Pancreas (tissue), 10 donors: ENCODE data around the gene PSMD12. TPM values are rescaled to one million over a fixed set of nuclear protein-coding genes. Genes with fewer than 3 reads are reported as not detected.

Experiments
- ATAC-seq, 4 donors: fragments of 200-7000 bp; cut with Tn5 transposase; one replicate each; pipeline versions ENCODE4 v1.8.0 to v1.9.1; 2020; ENCODE audit warnings: mild to moderate bottlenecking in 4 of 4, moderate library complexity in 4 of 4
- DNase-seq, 6 donors: peaks; one replicate each; pipeline ENCODE4 v3.0.0-alpha.2; 2020
- FAIRE-seq: peaks from 2 replicates; lab custom pipeline; 2012; peaks lifted over from hg19 to GRCh38; lab: Jason Lieb, UNC
- H3K27ac ChIP-seq, 4 donors: fragments of 200-600 bp; sonication (generic); 1 replicate in 3 of 4; 2 replicates in 1 of 4; pipeline versions ENCODE4 v1.5.0 to v1.8.0; 2020
- H3K27me3 ChIP-seq, 4 donors: fragments of 200-600 bp; one replicate each; pipeline ENCODE4 v1.8.0; 2021
- H3K36me3 ChIP-seq, 3 donors: fragments of 200-600 bp; sonication (generic) in 1 of 3; one replicate each; pipeline versions ENCODE4 v1.5.0 to v1.8.0; 2020 to 2021
- H3K4me1 ChIP-seq, 3 donors: fragments of 200-600 bp; one replicate each; pipeline ENCODE4 v1.8.0; 2021
- H3K4me3 ChIP-seq, 4 donors: fragments of 200-600 bp; sonication (generic) in 2 of 4; one replicate each; pipeline versions ENCODE4 v1.5.0 to v1.8.0; 2020 to 2021
- H3K9me3 ChIP-seq, 4 donors: fragments of 200-600 bp; one replicate each; pipeline ENCODE4 v1.8.0; 2021
- WGBS, 2 donors: extraction: QIAGEN DNeasy Blood & Tissue Kit; methylation state at CpG; one replicate each; pipeline ENCODE4 v1.1.7; 2013; 5-methylcytosine and 5-hydroxymethylcytosine counted together
- intact Hi-C, 3 donors: fragments of 100-400 bp; cut with DNase I; formaldehyde crosslinking; loops; one replicate each; pipeline versions ENCODE4 v1.11.1 to v1.14.2; 2022
- polyA plus RNA-seq, 2 donors: library from polyadenylated mRNA; stranded (reverse); fragments of 200-250 nt; gene quantifications; one replicate each; pipeline ENCODE4 v1.2.3, GENCODE V29; 2013
- total RNA-seq, 6 donors: library from RNA; stranded (reverse); fragmentation: NEBNext Ultra II Directional in 4 of 6; extraction: Animal tissue kit (Norgen Biotek cat#: 25700) in 4 of 6; gene quantifications; one replicate each; pipeline versions ENCODE4 v1.2.1 to v1.2.4, GENCODE V29; 2021 to 2023
- TF ChIP-seq, protein P1 (sequence below), 4 donors: fragments of 200-600 bp; sonication (generic) in 3 of 4; IDR thresholded peaks; one replicate each; pipeline versions ENCODE4 v1.5.0 to v1.8.0; 2021; ENCODE audit warnings: antibody characterized with exemption in 4 of 4
- donor health status: healthy with polysubstance abuse.
- donor health status: DM: no; HTN: no; CAD: no; lungs with moderate emphysema.
- donor health status: DM: no; HTN: no; CAD: no.
- donor health status: control.
- donor health status: control.
- donor health status: Bipolar disorder and iron deficiency.
- donor health status: DM: yes; HTN: yes; CAD: no.
- donor health status: DM: no; HTN: no; CAD: no.
- donor health status: DM: no; HTN: no; CAD: no.
- donor health status: DM: yes; HTN: yes; CAD: no.

Gene PSMD12
- total and polyA plus RNA-seq, 8 donors: 10.5 to 27.6 (median 21.1) TPM

DNA sequence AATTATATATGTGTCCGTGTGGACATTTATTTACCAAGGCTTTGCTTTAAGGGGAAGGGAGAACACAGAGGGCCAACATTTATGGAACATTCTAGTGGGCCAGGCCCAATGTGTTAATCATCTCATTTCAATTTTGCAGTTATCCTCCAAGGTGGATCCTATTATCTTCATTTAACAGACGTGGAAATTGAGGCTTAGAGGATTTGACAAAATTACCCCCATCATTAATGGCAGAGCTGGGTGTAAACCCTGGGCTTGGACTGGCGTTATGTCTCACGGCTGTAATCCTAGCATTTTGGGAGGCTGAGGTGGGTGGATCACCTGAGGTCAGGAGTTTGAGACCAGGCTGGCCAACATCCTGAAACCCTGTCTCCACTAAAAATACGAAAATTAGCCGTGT, 37.1 kb upstream of the PSMD12 start:
- TF ChIP-seq, protein P1, sequence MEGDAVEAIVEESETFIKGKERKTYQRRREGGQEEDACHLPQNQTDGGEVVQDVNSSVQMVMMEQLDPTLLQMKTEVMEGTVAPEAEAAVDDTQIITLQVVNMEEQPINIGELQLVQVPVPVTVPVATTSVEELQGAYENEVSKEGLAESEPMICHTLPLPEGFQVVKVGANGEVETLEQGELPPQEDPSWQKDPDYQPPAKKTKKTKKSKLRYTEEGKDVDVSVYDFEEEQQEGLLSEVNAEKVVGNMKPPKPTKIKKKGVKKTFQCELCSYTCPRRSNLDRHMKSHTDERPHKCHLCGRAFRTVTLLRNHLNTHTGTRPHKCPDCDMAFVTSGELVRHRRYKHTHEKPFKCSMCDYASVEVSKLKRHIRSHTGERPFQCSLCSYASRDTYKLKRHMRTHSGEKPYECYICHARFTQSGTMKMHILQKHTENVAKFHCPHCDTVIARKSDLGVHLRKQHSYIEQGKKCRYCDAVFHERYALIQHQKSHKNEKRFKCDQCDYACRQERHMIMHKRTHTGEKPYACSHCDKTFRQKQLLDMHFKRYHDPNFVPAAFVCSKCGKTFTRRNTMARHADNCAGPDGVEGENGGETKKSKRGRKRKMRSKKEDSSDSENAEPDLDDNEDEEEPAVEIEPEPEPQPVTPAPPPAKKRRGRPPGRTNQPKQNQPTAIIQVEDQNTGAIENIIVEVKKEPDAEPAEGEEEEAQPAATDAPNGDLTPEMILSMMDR (IDR thresholded peaks at IDR 0.05): no peak
- no peak for DNase-seq
- 91 to 95% methylated on average over 6 of the region's 6 CpGs for WGBS, 2 donors

DNA sequence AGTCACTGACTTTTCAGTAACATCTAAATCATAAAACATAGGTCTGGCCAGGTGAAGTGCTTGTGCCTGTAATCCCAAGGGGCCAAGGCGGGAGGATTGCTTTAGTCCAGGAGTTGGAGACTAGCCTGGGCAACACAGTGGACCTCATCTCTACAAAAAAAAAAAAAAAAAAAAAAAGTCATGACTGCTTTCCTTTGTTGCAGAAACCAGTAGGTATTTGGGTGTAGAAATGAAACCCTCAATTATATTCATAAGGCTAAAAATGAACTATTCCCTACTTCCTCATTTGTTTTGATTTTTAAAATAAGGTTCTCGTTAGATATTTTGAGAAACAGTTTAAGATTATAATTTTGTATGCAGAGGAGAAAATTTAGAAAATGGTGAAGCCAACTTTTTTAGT, 36.7 kb upstream of the PSMD12 start:
- 91 to 99% methylated on average over 2 of the region's 2 CpGs for WGBS, 2 donors
- no peak for FAIRE-seq
- no peak for ATAC-seq
- TF ChIP-seq, protein P1 (IDR thresholded peaks at IDR 0.05): no peak
- intact Hi-C loops: no loop called here
- peaks cover 0 to 8% (median 0%) of the 10 kb centered on the region in 3 donors for H3K4me1 ChIP-seq
- H3K4me3 ChIP-seq: no peak overlapping the region
- no peaks in the 10 kb centered on the region for H3K36me3 ChIP-seq
- no peaks in the 10 kb centered on the region for H3K27me3 ChIP-seq
- no peaks in the 10 kb centered on the region for H3K9me3 ChIP-seq
- DNase-seq: no peak
- H3K27ac ChIP-seq: no peak overlapping the region

More for the DNA sequence above, 37.1 kb upstream of the PSMD12 start:
- no peak for ATAC-seq
- no peak for FAIRE-seq
- no peaks in the 10 kb centered on the region for H3K27me3 ChIP-seq
- no peak overlapping the region for H3K27ac ChIP-seq
- H3K4me1 ChIP-seq: peaks cover 0 to 8% (median 0%) of the 10 kb centered on the region in 3 donors
- no peak overlapping the region for H3K4me3 ChIP-seq
- intact Hi-C loops: no loop called here
- H3K9me3 ChIP-seq: no peaks in the 10 kb centered on the region
- H3K36me3 ChIP-seq: no peaks in the 10 kb centered on the region

DNA sequence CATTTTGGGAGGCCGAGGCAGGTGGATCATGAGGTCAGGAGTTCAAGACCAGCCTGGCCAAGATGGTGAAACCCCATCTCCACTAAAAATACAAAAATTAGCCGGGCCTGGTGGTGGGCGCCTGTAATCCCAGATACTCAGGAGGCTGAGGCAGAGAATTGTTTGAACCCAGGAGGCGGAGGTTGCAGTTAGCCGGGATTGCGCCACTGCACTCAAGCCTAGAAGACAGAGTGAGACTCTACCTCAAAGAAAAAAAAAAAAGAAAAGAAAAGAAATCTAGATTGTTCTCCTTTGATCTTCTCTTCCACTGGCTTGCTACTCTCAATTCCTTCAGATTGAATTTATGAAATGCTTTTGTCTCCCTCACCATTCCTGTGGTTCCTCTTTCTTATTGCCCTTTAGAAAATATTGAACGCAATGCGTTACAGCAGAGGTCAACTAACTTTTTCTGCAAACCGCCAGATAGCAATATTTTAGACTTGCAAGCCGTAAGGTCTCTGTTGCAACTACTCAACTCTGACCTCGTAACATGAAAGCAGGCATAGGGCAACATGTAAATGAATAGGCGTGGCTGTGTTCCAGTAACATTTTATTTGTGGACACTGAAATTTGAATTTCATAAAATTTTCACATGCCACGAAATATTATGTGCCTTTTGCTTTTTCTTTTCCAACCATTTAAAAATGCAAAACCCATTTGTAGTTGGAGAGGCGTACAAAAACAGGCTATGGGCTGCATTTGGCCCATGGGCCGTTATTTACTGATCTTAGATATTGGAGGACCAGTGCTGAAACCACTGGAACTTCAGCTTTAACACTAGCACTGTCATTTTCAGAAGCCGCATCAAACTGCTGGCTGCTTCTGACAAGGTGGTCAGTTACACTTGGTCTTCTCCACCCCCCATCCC, 35.5 kb upstream of the PSMD12 start:
- DNase-seq (no peak), ATAC-seq (peak in 1 of 4 donors; percentile 43), FAIRE-seq (no peak)
- intact Hi-C loops: no loop called here
- no peak overlapping the region for H3K27ac ChIP-seq
- no peaks in the 10 kb centered on the region for H3K9me3 ChIP-seq
- WGBS, 2 donors: 94 to 97% methylated on average over 16 of the region's 16 CpGs
- H3K4me3 ChIP-seq: no peak overlapping the region
- H3K4me1 ChIP-seq: peaks cover 0 to 8% (median 0%) of the 10 kb centered on the region in 3 donors
- TF ChIP-seq, protein P1 (IDR thresholded peaks at IDR 0.05): no peak
- H3K36me3 ChIP-seq: no peaks in the 10 kb centered on the region
- H3K27me3 ChIP-seq: no peaks in the 10 kb centered on the region

- Histone ChIP-seq H3K9me3 (no peaks in the 10 kb centered on the region), H3K36me3 (no peaks in the 10 kb centered on the region), H3K27me3 (no peaks in the 10 kb centered on the region), H3K27ac (no peak overlapping the region), H3K4me1 (peaks cover 0 to 8% (median 0%) of the 10 kb centered on the region in 3 donors), H3K4me3 (no peak overlapping the region)
- 90% methylated on average over 9 of the region's 9 CpGs for WGBS, 2 donors
- FAIRE-seq (no peak), DNase-seq (no peak), ATAC-seq (no peak)
- intact Hi-C loops: no loop called here
- TF ChIP-seq, protein P1 (IDR thresholded peaks at IDR 0.05): no peak
Observed at GRCh38 chr17:67401106-67401505, 34.7 kb upstream of the PSMD12 start.

- H3K4me3 ChIP-seq: no peak overlapping the region
Observed at GRCh38 chr17:67400193-67400592, 33.8 kb upstream of the PSMD12 start.

More at GRCh38 chr17:67400193-67400592, 33.8 kb upstream of the PSMD12 start:
- Histone ChIP-seq H3K4me1 (peaks cover 0 to 8% (median 0%) of the 10 kb centered on the region in 3 donors), H3K27ac (no peak overlapping the region), H3K27me3 (no peaks in the 10 kb centered on the region), H3K36me3 (no peaks in the 10 kb centered on the region), H3K9me3 (no peaks in the 10 kb centered on the region)
- 45 to 48% methylated on average over 6 of the region's 6 CpGs for WGBS, 2 donors
- TF ChIP-seq, protein P1 (IDR thresholded peaks at IDR 0.05): no peak
- peak in 2 of 4 donors; percentile 23 to 38 for ATAC-seq
- DNase-seq: no peak
- FAIRE-seq: no peak
- intact Hi-C loops: no loop called here
